OCI-M2 (cell line): ENCODE measurements around the gene UCHL3.

Experiments used
- DNase-seq: peaks from one replicate; lab custom pipeline; 2025; ENCODE audit not compliant: unreplicated experiment; lab: John Stamatoyannopoulos, UW

The UCHL3 gene

GRCh38 chr13:75547917-75548316, 1.7 kb upstream of the UCHL3 start:
- DNase-seq = no peak

- peak; percentile 7 for DNase-seq
Measured at GRCh38 chr13:75550159-75550567, 572 bp downstream of the UCHL3 start.

GRCh38 chr13:75554464-75554863, 4.9 kb downstream of the UCHL3 start:
- no peak for DNase-seq

DNA sequence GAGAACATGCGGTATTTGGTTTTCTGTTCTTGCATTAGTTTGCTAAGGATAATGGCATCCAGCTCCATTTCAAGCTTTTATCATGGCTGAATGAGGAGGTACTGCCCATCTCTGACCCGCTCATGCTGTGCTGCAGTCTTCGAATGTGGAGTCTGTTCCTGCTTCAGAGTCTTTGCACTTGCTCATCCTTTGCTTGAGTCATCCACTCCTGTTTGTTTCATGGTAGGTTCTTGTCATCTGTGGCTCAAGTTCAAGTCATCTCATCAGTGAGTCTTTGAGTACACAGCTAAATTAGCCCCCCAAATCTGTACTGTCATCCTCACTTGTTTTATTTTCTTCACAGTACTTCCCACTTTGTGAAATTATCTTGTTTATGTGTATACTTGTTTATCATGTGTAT, 5.4 kb downstream of the UCHL3 start:
- DNase-seq = no peak

- DNase-seq = no peak
Measured at GRCh38 chr13:75555836-75556235, 6.2 kb downstream of the UCHL3 start.

GRCh38 chr13:75556961-75557360, 7.4 kb downstream of the UCHL3 start:
- no peak for DNase-seq

- no peak for DNase-seq
Measured at GRCh38 chr13:75558145-75558840, 8.7 kb downstream of the UCHL3 start.

GRCh38 chr13:75566658-75567057, 17.1 kb downstream of the UCHL3 start:
- DNase-seq = no peak

DNA sequence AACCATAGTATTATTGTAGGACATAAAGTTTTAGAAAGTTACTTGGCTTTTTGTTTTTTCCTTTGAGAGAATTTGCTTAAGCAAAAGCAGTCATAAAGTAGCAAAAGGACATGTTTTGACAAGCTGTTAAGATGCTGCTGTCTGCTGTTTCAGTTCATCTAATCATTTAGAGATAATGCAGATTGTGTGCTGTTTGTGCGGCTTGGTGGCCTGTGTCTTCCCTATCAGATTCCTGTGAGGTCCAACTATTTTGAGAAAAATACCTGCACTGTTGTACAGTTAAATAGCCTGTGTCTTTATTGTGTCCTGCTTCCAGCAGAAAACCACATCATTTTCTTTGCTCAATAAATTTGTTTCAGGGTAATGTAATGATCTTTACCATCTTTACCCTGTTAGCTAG, 20.0 kb downstream of the UCHL3 start:
- no peak for DNase-seq

DNA sequence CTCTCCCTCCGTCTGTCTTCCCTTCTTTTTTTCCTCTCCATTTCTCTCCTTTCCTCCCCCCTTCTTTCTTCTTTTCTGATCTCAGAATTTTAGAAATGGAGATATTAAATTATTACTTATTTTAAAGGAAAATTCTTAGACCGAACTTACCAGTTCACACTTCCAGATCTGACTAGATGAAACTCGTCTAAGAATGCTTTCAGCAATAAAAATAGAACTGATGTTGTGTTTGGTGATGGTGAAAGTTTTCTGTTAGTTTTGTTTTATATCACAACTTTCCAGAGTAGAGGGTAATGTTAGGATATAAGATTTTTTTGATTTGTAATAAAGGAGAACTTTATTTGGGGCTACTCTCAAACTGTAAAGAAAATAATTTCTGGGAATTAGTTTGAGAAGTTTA, 29.9 kb downstream of the UCHL3 start:
- no peak for DNase-seq

DNA sequence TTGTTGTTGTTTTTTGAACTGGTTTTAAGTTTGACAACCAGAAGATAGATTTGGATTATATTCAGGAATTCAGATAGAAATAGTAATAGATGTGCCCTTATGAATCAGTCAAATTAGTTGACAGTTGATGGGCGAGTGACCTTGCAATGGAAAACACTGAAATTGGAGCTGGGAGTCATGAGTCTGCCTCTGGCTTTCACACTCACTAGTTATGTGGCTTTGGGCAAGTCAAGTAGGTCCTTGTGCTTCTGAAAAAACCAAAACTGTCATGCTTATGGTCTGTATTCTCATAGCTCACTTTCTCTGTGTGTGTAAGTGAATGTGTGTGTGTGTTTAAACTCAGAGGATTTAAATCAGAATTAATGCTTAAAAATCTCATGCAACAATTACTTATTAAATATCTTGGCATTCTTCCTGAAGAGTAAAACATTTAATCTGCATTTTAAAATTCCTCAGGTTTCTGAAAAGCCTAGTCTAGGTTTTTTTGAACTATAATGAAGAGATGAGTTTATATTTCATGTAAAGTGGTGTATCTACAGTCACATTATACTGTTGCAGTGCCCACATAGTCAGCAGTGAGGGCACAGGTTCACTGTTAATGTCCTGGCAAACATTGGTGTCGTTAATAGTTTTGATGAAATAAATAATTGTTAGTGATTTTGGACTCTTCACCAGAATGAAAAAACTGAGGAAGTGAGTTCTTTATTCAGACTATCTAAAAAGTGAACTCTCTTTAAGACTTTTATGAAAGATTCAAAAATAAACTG, 32.5 kb downstream of the UCHL3 start:
- DNase-seq = no peak

DNA sequence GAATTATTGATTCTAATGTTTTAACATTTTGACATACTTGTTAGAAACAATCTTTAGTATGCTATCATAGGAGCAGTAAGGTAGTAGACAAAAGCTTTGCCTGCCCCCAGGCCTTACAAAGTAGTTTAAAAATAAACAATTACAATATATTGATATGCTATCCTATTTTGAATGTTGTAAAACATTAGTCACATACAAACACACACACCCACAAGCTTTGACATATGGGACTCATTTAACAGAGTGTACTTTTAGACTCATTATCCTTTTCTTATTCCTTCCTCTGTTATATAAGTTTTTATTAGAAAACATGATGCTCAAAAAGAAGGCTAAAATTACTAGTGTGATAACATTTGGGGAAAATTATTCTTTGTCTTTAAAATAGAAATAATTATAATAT, 33.5 kb downstream of the UCHL3 start:
- DNase-seq = no peak

GRCh38 chr13:75585153-75585552, 35.6 kb downstream of the UCHL3 start:
- DNase-seq = no peak

DNA sequence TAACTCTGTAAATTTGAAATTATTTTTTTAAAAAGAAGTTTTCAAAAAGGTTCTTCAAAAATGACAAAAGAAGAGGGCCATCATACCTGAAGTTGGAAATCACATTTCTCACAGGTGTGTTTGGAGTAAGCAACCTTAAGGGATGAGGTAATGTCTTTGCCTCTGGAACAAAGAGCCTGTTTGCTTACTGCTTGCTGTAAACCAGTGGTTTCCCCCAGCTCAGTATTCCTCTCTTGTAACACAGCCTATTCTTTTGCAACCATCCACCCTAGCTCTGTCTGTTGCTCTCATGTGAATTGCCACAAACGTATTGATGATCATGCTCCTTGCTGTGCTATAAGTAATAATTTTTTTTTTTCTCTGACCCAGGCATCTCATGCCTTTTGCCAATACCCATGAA, 38.1 kb downstream of the UCHL3 start:
- no peak for DNase-seq

DNA sequence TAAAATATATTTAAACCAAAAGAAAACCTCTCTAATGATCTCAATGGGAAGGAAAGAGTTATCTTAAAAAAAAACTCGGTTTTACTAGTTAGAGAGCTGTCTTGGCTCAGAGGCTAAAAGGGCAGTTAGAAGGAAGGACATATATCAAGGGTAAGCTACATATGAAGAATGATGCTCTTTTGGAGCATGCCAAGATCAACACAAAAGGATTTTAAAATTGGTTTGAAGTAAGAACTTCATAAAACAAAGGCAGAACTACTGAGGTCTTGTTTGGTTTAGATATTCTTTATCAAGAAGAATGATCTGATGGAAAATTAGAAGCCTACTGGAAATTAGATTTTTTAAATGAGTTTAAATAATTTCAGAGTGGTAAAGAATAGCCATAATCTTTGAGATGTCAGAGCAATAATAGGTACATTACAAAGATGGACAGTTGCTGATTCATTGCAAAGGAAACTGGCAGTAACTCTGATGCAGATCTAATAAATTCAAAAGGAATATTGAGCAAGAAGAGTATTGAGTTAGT, 47.1 kb downstream of the UCHL3 start:
- no peak for DNase-seq

DNA sequence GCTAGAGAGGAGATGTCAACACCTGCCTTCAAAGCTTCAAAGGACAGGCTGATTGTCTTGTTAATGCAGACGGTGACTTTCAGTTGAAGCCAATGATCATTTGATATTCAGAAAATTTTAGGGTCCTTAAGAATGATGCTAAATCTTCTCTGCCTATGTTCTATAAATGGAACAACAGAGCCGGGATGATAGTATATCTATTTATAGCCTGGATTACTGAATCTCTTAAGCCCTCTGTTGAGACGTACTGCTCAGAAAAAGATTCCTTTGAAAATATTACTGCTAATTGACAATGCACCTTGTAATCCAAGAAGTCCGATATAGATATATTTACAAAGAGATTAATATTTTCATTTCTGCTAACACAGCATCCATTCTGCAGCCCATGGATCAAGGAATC, 50.8 kb downstream of the UCHL3 start:
- no peak for DNase-seq

DNA sequence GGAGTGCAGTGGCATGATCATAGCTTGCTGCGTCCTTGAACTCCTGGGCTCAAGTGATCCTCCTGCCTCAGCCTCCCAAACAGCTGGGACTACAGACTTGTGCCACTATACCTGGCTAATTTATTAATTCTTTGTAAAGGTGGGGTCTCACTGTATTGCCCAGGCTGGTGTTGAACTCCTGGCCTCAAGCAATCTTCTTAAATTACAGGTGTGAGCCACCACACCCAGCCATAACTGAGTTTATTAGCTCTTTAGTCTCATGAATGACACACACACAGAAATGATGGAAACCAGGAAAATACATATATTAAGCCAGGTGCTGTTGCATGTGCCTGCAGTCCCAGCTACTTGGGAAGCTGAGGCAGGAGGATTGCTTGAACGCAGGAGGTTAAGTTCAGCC, 53.4 kb downstream of the UCHL3 start:
- no peak for DNase-seq

DNA sequence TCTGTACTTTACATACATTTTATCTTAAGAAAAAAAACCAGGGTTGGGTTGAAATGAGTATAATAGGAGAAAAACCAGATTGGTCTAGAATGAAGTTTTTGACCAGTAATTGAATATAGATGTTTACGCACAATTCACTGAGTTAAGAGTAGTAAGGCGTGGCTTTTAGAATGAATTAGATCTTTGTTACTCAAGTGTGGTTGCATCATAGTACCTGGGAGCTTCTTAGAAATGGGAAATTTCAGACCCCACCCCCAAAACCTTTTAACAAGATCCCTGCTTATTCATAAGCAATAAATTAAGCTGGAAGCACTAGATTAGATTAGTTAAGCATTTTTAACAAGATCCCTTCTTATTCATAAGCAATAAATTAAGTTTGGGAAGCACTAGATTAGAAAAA, 57.9 kb downstream of the UCHL3 start:
- no peak for DNase-seq

GRCh38 chr13:75610466-75610865, 60.9 kb downstream of the UCHL3 start:
- DNase-seq = no peak

GRCh38 chr13:75612354-75612753, 62.8 kb downstream of the UCHL3 start:
- no peak for DNase-seq

DNA sequence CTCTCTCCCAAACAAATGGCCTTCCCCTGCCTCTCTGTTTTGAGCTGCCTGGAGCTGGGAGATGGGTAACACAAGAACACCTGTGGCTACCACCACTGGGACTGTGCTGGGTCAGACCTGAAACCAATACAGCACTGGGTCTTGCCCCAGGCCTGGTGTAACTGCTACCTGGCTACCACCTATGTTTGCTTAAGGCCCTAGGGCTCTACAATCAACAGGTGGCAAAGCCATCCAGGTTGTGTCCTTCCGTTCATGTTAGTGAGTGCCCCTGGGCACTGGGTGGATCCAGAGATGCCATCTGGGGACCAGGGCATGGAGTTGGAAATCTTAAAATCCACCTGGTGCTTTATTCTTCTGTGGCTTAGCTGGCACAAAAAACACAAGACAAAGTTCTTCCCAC, 67.6 kb downstream of the UCHL3 start:
- no peak for DNase-seq

GRCh38 chr13:75618308-75618707, 68.7 kb downstream of the UCHL3 start:
- DNase-seq = no peak

DNA sequence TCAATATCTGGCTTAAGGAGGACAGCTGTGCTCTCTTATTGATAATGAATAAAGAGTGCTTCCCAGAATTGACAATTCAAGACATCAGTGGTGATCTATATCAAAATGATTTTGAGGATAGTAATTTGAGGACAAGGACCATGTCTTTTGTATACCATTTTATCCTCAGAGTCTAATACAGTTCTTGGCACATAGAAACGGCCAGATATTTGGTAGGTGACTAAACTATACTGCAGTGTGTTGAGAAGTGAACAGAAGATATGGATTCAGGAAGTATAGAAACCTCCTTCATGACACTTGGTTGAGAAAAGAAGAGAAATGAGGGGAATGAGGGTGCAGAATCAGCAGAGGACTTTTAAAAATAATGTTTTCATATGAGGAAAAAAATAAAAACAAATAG, 70.4 kb downstream of the UCHL3 start:
- no peak for DNase-seq
